ENCODE data around the gene SLX9.

The SLX9 gene

DNA sequence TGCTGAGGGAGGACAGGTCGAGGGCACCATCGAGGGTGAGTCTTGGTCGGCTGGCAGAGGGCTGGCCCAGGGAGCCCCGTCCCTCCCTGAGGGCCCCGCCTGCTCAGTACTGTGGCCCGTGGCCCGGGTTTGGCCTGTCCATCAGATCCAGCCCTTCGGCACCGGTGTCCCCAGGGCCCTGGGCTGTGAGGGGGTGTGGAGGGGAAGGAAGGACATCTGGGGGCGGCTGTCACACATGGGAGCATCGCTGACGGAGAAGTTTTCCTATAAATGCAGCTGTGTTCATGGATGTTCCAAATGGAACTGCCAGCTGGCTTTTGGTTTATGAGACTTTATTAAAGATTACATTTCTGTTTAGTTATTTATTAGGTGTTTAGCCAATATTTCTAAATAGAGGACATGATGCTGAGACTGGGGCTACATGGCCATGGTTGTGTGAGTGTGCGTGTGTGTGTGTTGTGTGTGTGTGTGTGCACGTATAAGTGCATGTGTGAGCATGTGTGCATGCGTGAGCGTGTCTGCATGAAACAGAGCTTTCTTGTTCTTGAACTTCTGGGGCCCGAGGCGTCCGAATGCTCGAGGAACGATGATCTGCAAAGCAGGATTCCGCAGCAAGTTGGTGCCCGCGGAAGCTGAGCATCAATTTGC, 54.3 kb downstream of the SLX9 start:
- no peak for DNase-seq

DNA sequence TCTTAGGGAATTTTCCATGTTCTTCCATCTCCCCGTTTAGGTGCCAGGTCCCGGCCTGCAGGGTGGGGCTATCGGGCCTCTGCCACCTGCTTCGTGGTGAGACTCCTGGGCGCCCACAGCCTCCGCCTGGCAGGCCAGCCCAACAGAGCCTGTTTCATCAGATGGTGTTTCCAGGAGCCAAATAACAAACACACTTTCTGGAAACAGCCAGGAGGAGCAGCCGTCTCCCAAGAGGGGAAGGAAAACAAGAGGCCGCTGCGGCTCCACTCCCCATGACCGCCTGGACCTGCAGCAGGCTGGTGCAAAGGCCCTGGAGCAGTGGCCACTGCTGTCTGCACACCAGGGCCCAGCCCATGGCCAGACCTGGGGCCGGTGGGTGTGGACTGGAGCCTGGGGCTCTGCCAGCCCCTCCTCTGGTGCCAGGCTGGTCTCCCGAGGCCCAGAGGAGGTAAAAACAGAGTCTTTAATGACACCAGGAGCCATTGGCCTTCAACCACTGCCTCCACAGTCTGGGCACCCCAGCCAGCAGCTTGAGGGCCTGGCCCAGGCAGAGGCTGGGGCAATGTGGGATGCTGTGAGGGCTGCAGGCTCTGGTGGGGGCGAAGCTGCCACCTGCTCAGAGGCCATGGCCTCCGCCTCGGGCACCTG, 55.0 kb downstream of the SLX9 start:
- DNase-seq = no peak

DNA sequence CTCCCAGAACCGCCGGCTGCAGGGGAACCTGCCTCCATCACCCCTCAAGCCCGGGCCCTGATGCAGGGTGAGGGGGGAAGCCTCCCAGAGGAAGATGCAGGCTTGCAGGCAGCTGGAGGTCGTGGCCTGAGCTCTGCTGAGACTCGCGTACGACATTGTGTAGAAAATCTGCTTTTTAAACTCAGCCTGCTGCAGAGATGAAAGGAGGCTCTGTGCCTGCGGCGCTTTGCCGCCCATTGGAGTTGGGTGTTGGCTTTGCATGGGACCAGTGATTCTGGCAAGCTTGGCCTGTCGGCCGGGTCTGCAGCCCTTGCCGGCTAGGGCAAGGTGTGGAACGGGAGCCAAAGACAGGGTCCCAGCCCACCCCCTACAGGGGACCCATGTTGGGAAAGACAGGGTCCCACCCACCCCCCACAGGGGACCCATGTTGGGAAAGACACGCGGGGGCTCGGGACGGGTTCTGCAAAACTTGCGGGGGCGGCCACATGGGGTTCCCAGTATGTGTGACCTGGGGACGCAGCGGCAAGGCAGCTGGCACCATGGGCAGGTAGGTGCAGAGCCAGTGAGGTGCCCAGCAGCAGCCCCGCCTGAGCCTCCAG, 55.6 kb downstream of the SLX9 start:
- no peak for DNase-seq

DNA sequence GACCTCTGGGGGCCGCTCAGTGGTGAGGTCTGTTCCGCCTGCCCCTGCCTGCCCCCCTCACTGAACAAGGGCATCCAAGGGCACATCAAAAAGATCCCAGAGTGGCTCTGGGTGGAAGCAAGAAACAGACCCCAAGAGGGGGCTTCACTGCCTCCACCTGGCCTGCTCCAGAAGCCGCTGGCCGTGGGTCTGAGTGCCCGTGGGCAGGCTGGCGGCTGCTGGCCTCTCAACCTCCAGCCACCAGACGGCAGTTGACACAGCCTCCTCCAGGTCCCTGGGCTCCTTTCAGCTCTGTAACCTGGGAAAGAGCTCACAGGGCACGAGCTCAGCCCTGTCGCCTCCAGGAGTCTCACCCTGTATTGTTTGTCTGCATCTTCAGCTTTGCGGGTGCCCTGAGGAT, 56.3 kb downstream of the SLX9 start:
- no peak for DNase-seq

DNA sequence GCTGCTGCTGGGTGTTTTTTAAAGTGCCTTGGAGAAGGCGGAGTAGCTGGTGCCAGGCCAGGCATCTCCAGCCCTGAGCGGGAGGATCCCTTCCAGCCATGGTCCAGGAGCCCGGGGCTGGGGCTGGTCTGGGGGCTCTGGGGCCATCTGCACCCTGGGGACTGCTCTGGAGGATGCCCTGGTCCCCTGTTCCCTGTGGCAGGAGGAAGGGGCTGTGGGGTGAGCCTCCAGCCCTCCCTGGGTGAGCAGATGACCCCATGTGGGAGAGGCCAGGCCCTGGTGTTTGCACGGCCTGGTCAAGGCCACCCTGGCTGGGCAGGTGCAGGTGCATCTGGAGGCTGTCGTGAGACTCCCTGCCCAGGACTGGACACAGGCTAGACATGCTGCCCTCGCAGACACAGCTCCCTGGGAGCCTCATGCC, 56.7 kb downstream of the SLX9 start:
- no peak for DNase-seq

DNA sequence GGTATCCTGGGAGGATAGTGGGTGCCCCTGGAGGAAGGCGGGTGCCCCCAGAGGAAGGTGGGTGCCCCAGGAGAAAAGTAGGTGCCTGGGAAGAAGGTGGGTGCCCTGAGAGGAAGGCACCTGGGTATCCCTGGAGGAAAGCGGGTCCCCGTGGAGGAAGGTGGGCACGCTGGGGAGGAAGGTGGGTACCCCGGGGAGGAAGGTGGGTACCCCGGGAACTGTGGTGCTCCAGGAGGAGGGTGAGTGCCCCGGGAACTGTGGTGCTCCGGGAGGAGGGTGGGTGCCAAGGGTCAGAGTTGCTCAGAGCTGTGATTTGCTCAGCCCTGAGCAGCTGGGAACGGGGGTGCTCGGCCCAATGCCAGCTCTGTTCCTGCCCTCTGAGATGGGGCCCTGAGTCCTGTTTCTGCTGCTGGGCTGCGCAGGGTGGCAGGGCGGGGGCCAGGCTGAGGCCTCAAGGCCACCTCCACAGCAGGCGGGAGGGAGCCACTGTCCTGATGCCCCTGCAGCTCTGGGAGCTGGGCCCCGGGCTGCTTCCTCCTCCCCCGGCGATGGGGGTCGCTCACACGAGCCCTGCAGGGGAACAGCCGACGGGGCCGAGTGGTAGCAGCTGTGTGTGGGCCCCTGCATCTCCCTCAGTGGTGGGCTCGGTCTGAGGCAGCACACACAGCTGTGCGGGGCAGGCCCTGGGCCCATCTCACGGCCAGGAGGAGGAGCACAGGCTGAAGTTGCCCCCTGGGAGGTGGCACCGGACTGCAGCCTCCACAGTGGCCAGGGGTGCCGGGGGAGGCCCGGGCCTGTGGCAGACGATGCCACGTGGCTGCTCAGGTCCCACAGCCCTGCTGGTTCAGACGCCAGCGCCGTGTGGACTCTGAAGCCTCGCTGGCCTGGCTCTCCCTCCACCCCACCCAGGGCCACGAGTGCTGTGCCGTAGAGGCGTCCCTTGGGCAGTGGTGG, 57.4 kb downstream of the SLX9 start:
- DNase-seq = no peak

DNA sequence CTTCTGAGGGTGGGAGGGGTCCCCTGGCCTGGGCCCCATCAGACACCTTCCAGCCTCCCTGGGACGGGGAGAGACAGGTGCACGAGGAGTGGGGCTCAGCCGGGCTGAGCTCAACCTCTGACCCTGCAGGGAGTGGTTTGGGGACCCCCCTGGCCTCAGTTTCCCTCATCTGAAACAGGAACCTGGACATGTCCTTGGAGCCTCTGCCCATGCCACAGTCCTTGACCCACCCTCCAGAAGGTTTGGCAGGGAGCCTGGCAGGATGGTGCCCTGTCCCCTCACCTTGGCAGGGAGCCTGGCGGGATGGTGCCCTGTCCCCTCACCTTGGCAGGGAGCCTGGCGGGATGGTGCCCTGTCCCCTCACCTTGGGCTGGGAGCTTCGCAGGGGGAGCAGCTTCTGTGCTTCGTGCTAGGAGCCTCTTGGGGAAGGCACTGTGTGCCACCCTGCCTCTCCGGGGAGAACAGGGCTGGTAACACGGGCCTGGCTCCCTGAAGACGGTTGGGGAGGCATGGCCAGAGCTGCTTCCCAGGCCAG, 58.3 kb downstream of the SLX9 start:
- DNase-seq = no peak

DNA sequence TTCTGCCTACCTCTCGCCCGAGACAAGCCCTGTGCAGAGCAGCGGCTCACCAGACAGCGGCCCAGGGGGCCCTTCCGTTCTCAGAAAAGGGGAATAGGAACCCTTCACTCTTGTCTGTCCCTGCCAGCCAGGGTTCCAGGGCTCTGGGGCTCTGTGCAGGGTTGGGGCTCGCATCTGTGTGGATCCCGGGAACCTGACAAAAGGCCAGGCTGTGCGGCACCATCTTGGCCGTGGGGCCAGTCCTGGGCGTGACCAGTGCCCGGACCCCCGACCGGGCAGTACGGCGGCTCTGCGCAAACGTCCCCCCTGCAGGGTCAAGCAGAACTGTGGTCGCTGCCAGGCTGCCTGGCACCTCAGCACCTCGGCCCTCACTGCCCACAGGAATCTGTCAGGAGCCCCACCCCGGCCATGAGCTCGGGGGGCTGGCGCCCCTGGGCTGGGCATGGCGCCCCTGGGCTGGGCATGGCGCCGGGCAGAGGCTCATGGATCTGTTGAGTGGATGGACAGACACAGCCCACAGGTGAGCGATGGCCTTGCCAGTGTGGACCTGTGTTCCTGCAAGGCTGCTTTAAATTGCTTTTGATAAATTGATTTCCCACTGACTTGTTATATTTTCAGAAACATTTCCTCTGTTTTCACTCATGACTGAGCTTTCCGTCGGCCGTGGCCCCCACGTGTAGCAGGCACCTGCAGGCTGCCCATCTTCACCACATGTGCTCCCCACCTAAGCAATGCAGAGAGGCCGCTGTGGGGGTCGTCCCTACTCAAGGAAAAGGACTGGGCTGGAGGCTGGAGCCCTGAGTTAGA, 59.0 kb downstream of the SLX9 start:
- DNase-seq = no peak

DNA sequence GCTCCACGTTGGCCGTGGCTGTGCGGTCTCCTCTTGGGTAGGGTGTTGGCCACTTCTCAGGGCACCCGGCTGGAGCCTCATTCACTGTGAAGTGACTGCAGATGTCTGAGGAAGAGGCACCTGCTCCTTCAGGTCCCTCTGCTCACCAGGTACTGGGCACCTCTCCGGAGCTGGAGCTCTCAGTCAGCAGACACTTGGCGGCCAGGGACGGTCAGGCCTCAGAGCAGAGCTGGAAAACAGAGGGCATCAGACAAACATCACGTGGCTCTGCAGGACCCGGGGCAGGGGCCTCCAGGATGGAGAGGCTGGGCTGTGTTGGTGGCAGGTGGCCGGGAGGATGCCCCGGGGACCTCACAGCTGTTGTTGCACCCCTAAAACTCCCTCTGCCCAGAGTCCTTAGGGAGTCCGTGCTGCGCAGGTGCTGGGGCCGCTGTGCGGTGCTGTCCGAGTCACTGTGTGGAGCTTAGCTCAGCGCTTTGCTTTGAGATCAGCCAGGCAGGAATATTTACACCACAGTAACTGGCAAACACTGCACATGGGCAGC, 59.7 kb downstream of the SLX9 start:
- DNase-seq = no peak

DNA sequence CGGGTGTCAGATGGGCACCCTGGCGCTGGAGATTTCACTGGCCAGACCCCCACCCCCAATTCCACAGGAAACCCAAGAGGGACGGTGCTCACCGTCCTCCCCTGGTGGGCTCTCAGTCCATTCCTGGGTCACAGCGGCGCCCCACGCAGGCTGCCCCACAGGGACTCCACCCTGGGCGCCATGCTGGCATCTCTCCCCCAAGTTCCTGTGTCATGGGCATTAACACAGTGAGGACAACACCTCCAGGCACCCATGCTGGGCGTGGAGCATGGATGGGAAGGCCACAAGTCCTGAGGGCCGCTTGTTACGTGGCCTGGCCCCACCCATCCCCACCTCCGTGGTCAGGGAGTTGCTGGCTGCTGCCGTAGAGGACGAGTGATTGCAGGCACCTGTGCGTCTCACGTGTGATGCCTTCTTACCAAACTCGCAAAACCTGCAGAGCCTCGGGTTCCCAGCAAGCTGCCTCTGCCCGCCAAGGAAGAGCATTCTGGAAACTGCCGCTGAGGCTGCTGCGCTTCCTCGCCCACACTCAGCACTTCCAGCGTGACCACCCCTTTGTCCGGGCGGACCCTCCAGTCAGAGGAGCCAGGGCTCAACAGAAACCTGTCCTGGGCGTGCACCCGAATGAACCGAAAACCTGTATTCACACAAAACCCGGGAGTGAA, 60.3 kb downstream of the SLX9 start:
- no peak for DNase-seq

DNA sequence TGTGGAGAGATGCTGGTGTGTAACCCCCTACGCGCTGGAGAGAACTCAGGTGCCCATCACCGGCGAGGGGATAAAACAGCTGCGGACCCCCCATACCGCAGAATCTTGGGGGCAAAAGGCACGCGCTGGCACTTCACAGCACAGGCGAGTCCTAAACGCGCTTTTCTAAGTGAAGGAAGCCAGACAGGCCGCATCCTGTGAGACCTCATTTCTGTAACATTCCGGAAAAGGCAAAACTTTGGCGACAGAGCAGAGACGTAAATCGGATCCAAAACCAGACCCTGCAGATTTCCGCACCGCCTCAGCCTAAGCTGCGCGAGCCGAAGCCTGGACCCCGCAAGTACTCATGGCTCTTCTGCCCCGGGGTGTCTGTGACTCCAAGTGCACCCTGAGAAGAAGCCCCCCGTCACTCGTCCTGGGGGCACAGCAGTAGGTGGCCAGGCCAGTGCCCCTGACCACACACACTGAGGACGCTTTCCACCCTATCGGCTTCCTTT, 60.9 kb downstream of the SLX9 start:
- no peak for DNase-seq

DNA sequence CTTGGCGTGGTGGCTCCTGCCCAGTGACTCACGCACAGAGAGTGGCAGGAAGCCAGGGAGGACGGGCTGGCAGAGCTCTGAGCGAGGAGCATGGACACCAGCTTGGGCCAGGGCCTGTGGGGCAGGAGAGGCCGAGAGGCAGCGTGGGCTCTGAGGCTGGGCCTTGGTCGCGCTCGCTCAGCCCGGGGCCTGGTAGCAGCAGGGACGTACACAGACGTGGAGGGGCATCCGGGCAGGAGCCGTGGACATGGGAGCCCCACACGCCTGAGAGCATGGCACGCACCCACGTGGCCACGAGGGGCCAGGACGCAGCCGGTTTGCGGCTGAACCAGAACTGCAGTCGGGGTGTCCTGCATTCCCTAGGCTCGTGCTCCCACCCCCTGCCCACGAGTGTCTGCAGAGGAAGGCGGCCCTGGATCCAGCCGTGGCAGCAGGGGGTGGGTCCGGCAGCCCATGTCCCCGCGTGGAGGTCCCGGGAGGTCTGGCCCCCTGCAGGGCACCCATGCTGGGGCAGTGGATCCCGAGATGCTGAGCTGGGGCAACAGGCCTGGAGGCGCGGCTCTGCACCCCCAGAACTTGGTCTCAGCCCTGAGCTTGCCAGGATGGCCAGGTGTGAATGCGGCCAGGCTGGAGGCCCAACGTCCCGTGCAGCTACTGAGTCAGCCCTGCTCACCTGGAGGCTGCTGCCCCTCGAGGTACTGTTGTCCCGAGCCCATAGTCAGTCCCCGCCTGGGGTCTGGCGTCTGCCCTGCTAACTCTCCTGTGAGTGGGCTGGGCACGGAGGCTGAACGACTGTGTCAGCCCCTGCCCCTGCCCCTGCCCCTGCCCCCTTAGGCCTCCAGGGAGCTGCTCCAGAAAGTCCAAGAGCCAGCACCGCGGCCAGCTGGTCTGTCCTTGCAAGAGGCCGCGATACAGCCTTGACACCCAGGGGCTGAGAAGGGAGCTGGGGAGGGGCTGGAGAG, 61.6 kb downstream of the SLX9 start:
- DNase-seq = no peak

DNA sequence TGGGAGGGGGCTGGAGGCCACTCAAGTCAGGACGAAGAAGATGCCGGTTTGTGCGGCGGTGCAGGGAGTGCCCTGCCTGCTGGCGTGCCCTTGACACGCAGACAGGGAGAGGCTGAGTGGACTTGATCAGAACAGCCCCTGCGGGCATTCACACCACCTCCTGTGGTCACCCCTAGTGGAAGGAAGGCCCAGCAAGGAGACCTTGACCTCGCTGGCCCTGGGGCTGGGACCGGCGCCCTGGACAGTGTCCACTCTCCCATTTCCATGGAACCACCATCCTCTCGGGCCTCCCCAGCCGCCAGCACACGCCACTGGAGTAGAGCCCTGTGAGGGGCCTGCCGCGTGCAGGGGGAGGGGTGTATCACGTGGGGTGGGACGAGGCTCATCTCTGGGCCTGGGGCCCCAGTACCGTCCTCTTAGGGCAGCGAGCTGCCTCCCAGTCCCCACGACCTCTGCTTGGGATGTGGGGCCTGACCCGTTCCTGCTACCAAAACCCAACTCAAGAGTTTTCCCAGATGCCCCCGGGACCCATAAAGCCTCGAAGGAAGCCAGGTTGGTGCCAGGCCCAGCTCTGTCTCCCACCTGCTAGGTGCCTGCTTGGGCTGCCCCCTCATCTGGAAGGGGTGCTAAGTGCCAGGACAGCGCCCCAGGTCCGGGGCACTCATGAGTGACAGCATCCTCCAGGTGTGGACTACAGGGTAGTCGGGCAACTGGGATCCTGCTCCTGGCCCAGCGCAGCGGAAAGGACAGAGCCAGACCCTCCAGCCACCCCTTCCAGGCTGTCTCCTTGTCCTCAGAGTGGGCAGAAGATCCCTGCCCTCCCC, 62.8 kb downstream of the SLX9 start:
- no peak for DNase-seq

DNA sequence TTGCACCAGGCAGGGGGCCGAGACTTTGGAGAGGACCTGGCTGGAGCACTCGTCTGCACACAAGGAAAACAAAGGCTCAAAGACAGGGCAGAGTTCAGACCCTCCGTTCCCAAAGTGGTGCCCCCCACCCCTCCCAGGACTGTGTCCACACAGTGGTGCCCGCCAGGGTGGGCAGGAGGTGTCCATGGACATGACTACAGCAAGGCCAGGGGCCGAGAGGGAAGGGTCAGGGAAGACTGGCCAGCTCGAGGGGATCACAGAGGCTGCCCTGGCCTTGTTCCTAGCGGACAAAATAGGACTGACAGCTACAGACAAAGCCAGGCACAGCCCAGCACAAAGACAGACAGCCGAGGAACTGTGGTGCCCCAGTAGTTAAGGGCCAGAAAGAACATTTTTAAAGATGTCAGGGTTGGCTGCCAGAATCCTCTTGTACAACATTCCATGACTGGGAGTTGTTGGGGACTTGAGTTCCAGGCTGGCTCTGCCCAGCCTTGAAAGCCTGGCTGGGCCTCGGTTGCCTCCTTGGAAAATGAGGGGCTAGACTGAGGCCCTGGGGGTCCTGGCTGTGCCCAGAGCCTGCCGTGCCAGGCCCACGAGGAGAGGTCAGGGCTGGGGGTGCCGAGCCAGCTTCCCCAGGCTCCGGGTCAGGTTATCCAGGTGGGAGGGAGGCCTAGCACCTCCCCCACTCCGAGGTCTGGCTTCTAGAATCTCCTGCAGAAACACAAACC, 63.7 kb downstream of the SLX9 start:
- no peak for DNase-seq

DNA sequence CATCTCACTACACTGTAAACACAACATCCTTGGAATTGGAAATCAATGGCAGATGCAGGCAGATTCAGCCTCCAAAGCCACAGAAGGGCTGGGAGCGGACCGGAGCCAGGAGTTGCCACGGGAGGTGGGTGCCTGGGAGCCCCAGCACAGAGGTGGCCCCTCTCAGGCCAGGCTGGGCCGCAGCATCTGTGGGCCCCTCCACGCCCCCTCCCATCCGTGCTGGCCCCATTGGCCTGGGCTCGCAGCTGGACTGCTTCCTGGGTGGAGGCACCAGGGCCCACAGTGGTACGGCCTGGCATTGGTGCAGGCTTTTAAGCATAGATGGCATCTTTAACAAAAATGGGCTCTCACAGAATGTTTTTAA, 64.2 kb downstream of the SLX9 start:
- no peak for DNase-seq

DNA sequence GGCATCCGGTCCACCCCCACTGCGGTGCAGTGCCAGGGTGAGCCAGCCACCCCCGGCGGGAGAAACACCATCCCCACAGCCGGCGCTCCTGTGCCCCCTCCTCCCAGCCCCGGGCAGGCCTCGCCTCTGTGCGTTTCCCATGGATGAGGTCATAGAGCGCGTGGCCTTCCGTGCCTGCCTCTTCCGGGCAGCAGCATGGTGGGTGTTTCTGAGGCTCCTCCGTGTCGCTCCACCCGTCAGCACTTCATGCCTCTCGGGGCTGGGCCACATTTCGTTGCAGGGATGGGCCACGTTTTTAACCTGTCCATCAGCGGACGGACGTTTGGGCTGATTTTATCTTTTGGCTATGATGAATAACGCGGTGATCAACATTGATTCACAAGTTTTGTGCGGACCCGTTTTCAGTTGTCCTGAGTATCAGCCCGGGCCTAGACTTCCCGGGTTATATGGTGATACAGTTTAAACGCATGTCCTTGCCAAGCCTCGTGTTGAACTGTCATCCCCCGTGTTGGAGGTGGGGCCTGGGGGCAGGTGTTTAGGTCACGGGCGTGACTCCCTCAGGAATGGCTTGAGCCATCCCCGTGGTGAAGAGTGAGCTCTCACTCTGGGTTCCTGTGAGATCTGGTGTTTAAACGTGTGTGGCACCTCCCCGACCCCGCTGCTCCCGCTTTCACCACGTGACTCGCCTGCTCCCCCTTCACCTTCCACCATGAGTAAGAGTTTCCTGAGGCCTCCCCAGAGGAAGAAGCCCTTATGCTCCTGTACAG, 64.8 kb downstream of the SLX9 start:
- DNase-seq = no peak

DNA sequence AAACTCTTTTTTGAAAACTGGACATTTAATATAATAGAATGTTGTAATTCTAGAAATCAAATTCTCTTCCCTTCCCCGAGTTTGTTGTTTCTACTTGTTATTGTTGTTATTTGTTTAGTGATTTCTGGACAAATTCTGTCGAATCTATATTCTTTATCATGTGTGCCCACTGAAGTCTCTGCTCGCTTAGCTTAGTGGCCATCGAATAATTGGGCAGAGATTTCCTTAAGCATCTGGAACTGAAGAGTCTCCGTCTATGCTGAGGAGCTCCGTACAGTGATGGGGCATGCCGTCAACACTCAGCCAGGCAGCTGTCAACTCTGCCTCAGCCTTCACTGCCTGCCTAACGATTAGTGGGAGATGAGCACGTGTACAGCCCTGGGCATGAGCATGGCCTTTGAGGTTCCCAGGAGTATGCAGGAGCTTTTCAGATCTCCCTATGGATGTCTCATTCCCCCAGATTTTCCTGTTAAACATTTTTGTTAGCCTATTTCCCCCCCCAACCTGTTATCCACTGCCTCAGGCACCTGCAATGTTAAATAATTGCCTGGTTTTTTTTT, 66.8 kb downstream of the SLX9 start:
- DNase-seq = no peak
